ENCODE data around the gene TIPARP. TPM values are rescaled to one million over a fixed set of nuclear protein-coding genes. Genes with fewer than 3 reads are reported as not detected.

TIPARP gene
- total RNA-seq, 3 donors from 2014 or later (not counting 1 experiment from before 2014, with no cell fraction given): 129 to 249 (median 147) TPM

GRCh38 chr3:156628836-156629618 lies 45.4 kb upstream of the TIPARP start:
- TF ChIP-seq CTCF (IDR thresholded peaks at IDR 0.05): no peak
- no peak overlapping the region for H3K4me3 Mint-ChIP-seq

GRCh38 chr3:156630081-156630772 lies 44.2 kb upstream of the TIPARP start:
- H3K9me3 ChIP-seq (ENCODE audit: control insufficient read depth, insufficient read depth, low read length): no peaks in the 10 kb centered on the region
- no peak overlapping the region for H3K27ac ChIP-seq (ENCODE audit: low read length)
- ATAC-seq: no peak
- Mint-ChIP-seq H3K9me3 (no peaks in the 10 kb centered on the region), H3K27ac (no peak overlapping the region), H3K4me3 (no peak overlapping the region), H3K27me3 (ENCODE audit: low read depth in 2 of 2) (no peaks in the 10 kb centered on the region), H3K4me1 (no peaks in the 10 kb centered on the region), H3K36me3 (no peaks in the 10 kb centered on the region)
- no peaks in the 10 kb centered on the region for H3K36me3 ChIP-seq (ENCODE audit: control insufficient read depth, insufficient read depth, low read length)
- no peak for DNase-seq
- no peak overlapping the region for H3K4me3 ChIP-seq (ENCODE audit: low read length)
- no peak for TF ChIP-seq CTCF (IDR thresholded peaks at IDR 0.05)
- H3K4me1 ChIP-seq (ENCODE audit: control insufficient read depth, insufficient read depth, low read length): no peaks in the 10 kb centered on the region
- intact Hi-C loops (cut with micrococcal nuclease): no loop called here
- no peaks in the 10 kb centered on the region for H3K27me3 ChIP-seq (ENCODE audit: control insufficient read depth, insufficient read depth, low read length)

More at GRCh38 chr3:156628836-156629618, 45.4 kb upstream of the TIPARP start:
- H3K36me3 Mint-ChIP-seq: no peaks in the 10 kb centered on the region
- intact Hi-C loops (cut with micrococcal nuclease): no loop called here
- WGBS (ENCODE audit: insufficient coverage): 86% methylated on average over 5 of the region's 5 CpGs
- no peaks in the 10 kb centered on the region for H3K27me3 ChIP-seq (ENCODE audit: control insufficient read depth, insufficient read depth, low read length)
- DNase-seq: no peak
- H3K4me3 ChIP-seq (ENCODE audit: low read length): no peak overlapping the region
- no peaks in the 10 kb centered on the region for H3K9me3 Mint-ChIP-seq
- H3K9me3 ChIP-seq (ENCODE audit: control insufficient read depth, insufficient read depth, low read length): no peaks in the 10 kb centered on the region
- H3K27ac Mint-ChIP-seq: no peak overlapping the region
- H3K36me3 ChIP-seq (ENCODE audit: control insufficient read depth, insufficient read depth, low read length): no peaks in the 10 kb centered on the region
- no peak overlapping the region for H3K27ac ChIP-seq (ENCODE audit: low read length)
- H3K27me3 Mint-ChIP-seq (ENCODE audit: low read depth in 2 of 2): no peaks in the 10 kb centered on the region
- no peaks in the 10 kb centered on the region for H3K4me1 ChIP-seq (ENCODE audit: control insufficient read depth, insufficient read depth, low read length)
- no peak for ATAC-seq
- H3K4me1 Mint-ChIP-seq: no peaks in the 10 kb centered on the region

- no peaks in the 10 kb centered on the region for H3K27me3 ChIP-seq (ENCODE audit: control insufficient read depth, insufficient read depth, low read length)
- H3K27me3 Mint-ChIP-seq (ENCODE audit: low read depth in 2 of 2): no peaks in the 10 kb centered on the region
- ATAC-seq: no peak
- intact Hi-C loops (cut with micrococcal nuclease): no loop called here
- H3K9me3 ChIP-seq (ENCODE audit: control insufficient read depth, insufficient read depth, low read length): no peaks in the 10 kb centered on the region
- DNase-seq: no peak
- no peak overlapping the region for H3K27ac ChIP-seq (ENCODE audit: low read length)
- no peaks in the 10 kb centered on the region for H3K36me3 ChIP-seq (ENCODE audit: control insufficient read depth, insufficient read depth, low read length)
- H3K9me3 Mint-ChIP-seq: no peaks in the 10 kb centered on the region
- no peaks in the 10 kb centered on the region for H3K36me3 Mint-ChIP-seq
- H3K4me1 ChIP-seq (ENCODE audit: control insufficient read depth, insufficient read depth, low read length): no peaks in the 10 kb centered on the region
- H3K4me3 ChIP-seq (ENCODE audit: low read length): no peak overlapping the region
- TF ChIP-seq CTCF (IDR thresholded peaks at IDR 0.05): no peak
- H3K4me1 Mint-ChIP-seq: no peaks in the 10 kb centered on the region
- no peak overlapping the region for H3K27ac Mint-ChIP-seq
- no peak overlapping the region for H3K4me3 Mint-ChIP-seq
- 92% methylated on average over 3 of the region's 3 CpGs for WGBS (ENCODE audit: insufficient coverage)
These were observed 43.7 kb upstream of the TIPARP start for GRCh38 chr3:156630773-156631093.
